Measurements from ENCODE around the gene TLE3.

The TLE3 gene

GRCh38 chr15:70091726-70092463 is 5.8 kb downstream of the TLE3 start:
- Histone ChIP-seq H3K4me2 (ENCODE audit: insufficient read depth, low read length) (0 out of 2 replicates have a peak overlapping the region, but pooled peaks have one; percentile 11), H3K9me3 (ENCODE audit: insufficient read depth, low read length, severe bottlenecking) (no peaks in the 10 kb centered on the region), H3K4me1 (ENCODE audit: insufficient read depth, low read length) (peaks cover 39% of the 10 kb centered on the region), H3K36me3 (ENCODE audit: insufficient read depth, low read length) (peaks cover 63% of the 10 kb centered on the region), H3K27ac (ENCODE audit: low read length) (no peak overlapping the region), H3K9ac (ENCODE audit: low read depth, low read length) (no peak overlapping the region), H3K27me3 (ENCODE audit: insufficient read depth, low read length, poor library complexity) (peaks cover 15% of the 10 kb centered on the region), H2AFZ (ENCODE audit: low read depth, low read length) (no peak overlapping the region), H3K4me3 (ENCODE audit: low read depth in 1 of 2, low read length in 2 of 2) (no peak overlapping the region), H4K20me1 (ENCODE audit: insufficient read depth, low read length) (peaks cover 79% of the 10 kb centered on the region), H3K79me2 (ENCODE audit: insufficient read depth, low read length) (peaks cover 91% of the 10 kb centered on the region)
- no peak for TF ChIP-seq CTCF (IDR thresholded peaks at IDR 0.05; ENCODE audit: borderline replicate concordance, extremely low read depth, low read length, poor library complexity, severe bottlenecking)
- TF ChIP-seq EZH2 (IDR thresholded peaks at IDR 0.05; ENCODE audit: borderline replicate concordance, low read depth, low read length, severe bottlenecking): no peak
- no peak for DNase-seq
- no peak for ATAC-seq (ENCODE audit: insufficient read depth, low read depth)

GRCh38 chr15:70090436-70091296 is 7.1 kb downstream of the TLE3 start:
- no peak for DNase-seq
- peaks cover 30% of the 10 kb centered on the region for H3K4me1 ChIP-seq (ENCODE audit: insufficient read depth, low read length)
- TF ChIP-seq EZH2 (IDR thresholded peaks at IDR 0.05; ENCODE audit: borderline replicate concordance, low read depth, low read length, severe bottlenecking): no peak
- no peak for TF ChIP-seq CTCF (IDR thresholded peaks at IDR 0.05; ENCODE audit: borderline replicate concordance, extremely low read depth, low read length, poor library complexity, severe bottlenecking)
- H3K27me3 ChIP-seq (ENCODE audit: insufficient read depth, low read length, poor library complexity): peaks cover 3% of the 10 kb centered on the region
- no peak overlapping the region for H3K27ac ChIP-seq (ENCODE audit: low read length)
- H4K20me1 ChIP-seq (ENCODE audit: insufficient read depth, low read length): peaks cover 77% of the 10 kb centered on the region
- no peak overlapping the region for H2AFZ ChIP-seq (ENCODE audit: low read depth, low read length)
- no peak for ATAC-seq (ENCODE audit: insufficient read depth, low read depth)
- no peaks in the 10 kb centered on the region for H3K9me3 ChIP-seq (ENCODE audit: insufficient read depth, low read length, severe bottlenecking)
- peaks cover 68% of the 10 kb centered on the region for H3K36me3 ChIP-seq (ENCODE audit: insufficient read depth, low read length)
- no peak overlapping the region for H3K9ac ChIP-seq (ENCODE audit: low read depth, low read length)
- peaks cover 93% of the 10 kb centered on the region for H3K79me2 ChIP-seq (ENCODE audit: insufficient read depth, low read length)
- H3K4me3 ChIP-seq (ENCODE audit: low read depth in 1 of 2, low read length in 2 of 2): no peak overlapping the region
- H3K4me2 ChIP-seq (ENCODE audit: insufficient read depth, low read length): no peak overlapping the region

- no peak overlapping the region for H3K9ac ChIP-seq (ENCODE audit: low read depth, low read length)
- peaks cover 70% of the 10 kb centered on the region for H3K36me3 ChIP-seq (ENCODE audit: insufficient read depth, low read length)
- H3K27me3 ChIP-seq (ENCODE audit: insufficient read depth, low read length, poor library complexity): no peaks in the 10 kb centered on the region
- TF ChIP-seq EZH2 (IDR thresholded peaks at IDR 0.05; ENCODE audit: borderline replicate concordance, low read depth, low read length, severe bottlenecking) (no peak), CTCF (IDR thresholded peaks at IDR 0.05; ENCODE audit: borderline replicate concordance, extremely low read depth, low read length, poor library complexity, severe bottlenecking) (no peak)
- ATAC-seq (ENCODE audit: insufficient read depth, low read depth): no peak
- no peaks in the 10 kb centered on the region for H3K9me3 ChIP-seq (ENCODE audit: insufficient read depth, low read length, severe bottlenecking)
- no peak overlapping the region for H3K27ac ChIP-seq (ENCODE audit: low read length)
- no peak overlapping the region for H2AFZ ChIP-seq (ENCODE audit: low read depth, low read length)
- H4K20me1 ChIP-seq (ENCODE audit: insufficient read depth, low read length): peaks cover 77% of the 10 kb centered on the region
- peaks cover 93% of the 10 kb centered on the region for H3K79me2 ChIP-seq (ENCODE audit: insufficient read depth, low read length)
- H3K4me2 ChIP-seq (ENCODE audit: insufficient read depth, low read length): no peak overlapping the region
- DNase-seq: no peak
- no peak overlapping the region for H3K4me3 ChIP-seq (ENCODE audit: low read depth in 1 of 2, low read length in 2 of 2)
- peaks cover 20% of the 10 kb centered on the region for H3K4me1 ChIP-seq (ENCODE audit: insufficient read depth, low read length)
Measured at GRCh38 chr15:70089692-70089971, 8.1 kb downstream of the TLE3 start.

Measured in DND-41 (cell line).